Measurements from ENCODE around the gene POLDIP3.

GRCh38 chr22:42601879-42602465 lies 12.7 kb downstream of the POLDIP3 start:
- no peak for TF ChIP-seq GATA2 (IDR thresholded peaks at IDR 0.05; ENCODE audit: low read depth, low read length)
- no peak for TF ChIP-seq GATA3 (IDR thresholded peaks at IDR 0.05; ENCODE audit: low read depth, low read length)

Measured in SH-SY5Y (cell line).